Measurements from ENCODE around the gene ADCK2. TPM values are rescaled to one million over a fixed set of nuclear protein-coding genes. Genes with fewer than 3 reads are reported as not detected.
"Not testable (repeated sequence)": the region's sequence is repeated elsewhere in the genome, so short reads cannot be mapped to it uniquely, and the experiment has no call there.

The ADCK2 gene, protein sequence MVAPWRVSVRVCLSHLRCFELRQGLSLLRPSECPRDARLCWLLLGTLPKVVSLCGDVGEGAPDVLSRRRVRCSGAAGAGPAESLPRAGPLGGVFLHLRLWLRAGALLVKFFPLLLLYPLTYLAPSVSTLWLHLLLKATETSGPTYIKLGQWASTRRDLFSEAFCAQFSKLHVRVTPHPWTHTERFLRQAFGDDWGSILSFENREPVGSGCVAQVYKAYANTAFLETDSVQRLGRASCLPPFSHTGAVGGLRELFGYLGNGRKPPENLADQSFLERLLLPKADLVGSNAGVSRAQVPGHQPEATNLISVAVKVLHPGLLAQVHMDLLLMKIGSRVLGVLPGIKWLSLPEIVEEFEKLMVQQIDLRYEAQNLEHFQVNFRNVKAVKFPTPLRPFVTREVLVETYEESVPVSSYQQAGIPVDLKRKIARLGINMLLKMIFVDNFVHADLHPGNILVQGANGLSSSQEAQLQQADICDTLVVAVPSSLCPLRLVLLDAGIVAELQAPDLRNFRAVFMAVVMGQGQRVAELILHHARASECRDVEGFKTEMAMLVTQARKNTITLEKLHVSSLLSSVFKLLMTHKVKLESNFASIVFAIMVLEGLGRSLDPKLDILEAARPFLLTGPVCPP
- 9.3 TPM for total RNA-seq
- long read RNA-seq, transcript ADCK2-201 (8 exons, 2,377 nt) = major isoform, 31 of 36 reads
- long read RNA-seq, partial matches to known transcripts = 0 of 36 reads
- long read RNA-seq, other reads (novel, unspliced or antisense) = 5 of 36 reads

DNA sequence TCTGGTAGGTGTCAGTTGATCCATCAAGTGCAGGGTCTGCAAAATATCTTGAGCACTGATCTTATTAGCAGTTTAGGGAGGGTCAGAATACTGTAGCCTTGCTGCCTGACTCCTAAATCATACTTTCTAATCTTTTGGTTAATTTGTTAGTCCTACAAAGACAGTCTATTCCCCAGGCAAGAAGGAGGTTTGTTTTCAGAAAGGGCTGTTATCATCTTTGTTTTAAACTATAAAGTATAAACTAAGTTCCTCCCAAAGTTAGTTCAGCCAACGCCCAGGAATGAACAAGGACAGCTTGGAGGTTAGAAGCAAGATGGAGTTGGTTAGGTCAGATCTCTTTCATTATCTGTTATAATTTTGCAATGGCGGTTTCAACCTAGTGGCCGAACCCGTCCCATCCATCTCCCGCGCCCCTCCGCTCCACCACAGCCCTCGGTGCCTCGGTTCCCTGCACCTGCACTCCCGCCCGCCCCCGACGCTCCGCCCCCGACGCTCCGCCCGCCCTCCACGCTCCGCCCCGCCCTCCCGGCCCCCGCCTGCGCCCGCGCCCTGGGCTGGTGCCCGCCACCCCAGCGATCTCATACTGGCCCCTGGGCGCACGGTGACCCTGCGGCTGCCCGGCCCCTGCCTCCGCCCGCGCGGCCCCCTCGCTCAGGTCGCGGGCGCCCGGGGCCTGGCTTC is at the start of gene ADCK2:
Gene ADCK2, plus strand, starts transcription at position 564 of the 681 bp plus-strand sequence. CDS start 386 bp downstream, outside the sequence.
- intact Hi-C loops (cut with DNase I) = loop anchor here (10.0 kb wide), 1 partner anchor 102 kb away; no protein-coding TSS in a partner anchor
- peak; percentile 81 for DNase-seq (ENCODE audit: low spot score)

- DNase-seq (ENCODE audit: low spot score) = no peak
Observed at GRCh38 chr7:140623980-140624379, 48.8 kb upstream of the ADCK2 start.

GRCh38 chr7:140624392-140625191 is 48.2 kb upstream of the ADCK2 start:
- intact Hi-C loops (cut with DNase I) = no loop called here
- DNase-seq (ENCODE audit: low spot score) = no peak

More at GRCh38 chr7:140623980-140624379, 48.8 kb upstream of the ADCK2 start:
- intact Hi-C loops (cut with DNase I) = no loop called here

GRCh38 chr7:140625192-140625558 is 47.6 kb upstream of the ADCK2 start:
- DNase-seq (ENCODE audit: low spot score); intact Hi-C loops (cut with DNase I): not testable (repeated sequence)

DNA sequence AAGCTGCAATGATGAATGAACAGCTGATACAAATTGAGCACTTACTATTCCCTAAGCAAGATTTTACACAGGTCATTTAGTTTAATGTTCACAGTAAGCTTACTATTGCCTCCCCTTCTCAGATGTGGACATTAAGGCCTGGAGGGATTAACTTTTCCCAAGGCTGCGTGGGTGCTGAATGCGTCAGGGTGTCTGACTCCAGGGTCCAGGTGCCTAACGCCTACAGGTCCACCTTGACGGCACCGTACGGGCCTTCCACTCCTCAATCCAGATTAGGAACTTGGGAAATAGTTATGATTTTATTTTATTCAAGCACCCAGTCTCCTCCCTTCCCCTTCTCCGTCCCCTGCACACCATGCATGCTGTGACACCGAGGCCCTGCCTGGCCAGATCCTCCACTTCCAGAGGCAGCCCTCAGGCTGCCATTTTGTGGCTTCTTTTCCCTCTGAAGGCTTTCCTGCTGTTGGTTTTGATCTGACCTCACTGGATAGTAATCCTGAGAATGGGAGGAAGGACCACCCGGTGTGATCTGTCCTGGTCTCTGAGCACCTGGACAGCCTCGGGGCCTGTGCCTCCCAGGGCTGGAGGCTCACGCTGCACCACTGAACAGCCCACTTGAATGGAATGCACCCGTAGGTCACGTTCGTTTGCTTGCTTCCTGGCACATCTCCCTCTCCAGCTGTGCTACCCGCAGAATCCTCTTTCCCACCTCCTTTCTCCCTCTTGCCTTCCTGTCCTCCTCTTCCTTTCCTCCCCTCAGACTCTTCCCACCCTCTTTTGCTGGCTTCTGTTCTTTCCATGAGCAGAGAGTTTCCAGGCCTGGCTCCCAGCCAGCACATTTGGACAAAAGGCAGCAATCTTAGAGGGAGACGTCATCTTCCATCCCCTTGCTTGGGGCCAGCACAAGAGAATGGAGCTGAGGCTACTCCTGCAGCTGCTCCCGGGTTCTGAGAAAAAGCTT is 46.6 kb upstream of the ADCK2 start:
- DNase-seq (ENCODE audit: low spot score) = peak; percentile 92
- intact Hi-C loops (cut with DNase I) = no loop called here

DNA sequence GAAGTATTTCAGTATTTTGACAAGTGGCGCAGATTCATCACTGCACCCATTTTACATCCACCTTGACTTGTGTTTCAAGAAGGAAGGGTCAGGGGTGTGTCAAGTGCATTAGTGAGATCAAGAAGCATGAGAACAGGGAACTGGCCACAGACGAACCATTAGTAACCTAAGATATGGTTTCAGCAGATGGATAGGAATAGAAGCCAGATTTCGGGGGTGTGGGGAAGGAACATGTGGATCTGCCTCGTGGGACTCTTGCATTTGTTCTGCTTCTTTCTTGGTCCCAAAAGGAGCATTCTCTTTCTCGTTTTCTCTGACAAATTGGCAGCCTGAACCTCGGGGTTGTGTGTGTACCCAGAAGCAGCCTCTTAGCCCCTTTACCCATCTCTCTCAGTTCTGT is 41.7 kb upstream of the ADCK2 start:
- no peak for DNase-seq (ENCODE audit: low spot score)

DNA sequence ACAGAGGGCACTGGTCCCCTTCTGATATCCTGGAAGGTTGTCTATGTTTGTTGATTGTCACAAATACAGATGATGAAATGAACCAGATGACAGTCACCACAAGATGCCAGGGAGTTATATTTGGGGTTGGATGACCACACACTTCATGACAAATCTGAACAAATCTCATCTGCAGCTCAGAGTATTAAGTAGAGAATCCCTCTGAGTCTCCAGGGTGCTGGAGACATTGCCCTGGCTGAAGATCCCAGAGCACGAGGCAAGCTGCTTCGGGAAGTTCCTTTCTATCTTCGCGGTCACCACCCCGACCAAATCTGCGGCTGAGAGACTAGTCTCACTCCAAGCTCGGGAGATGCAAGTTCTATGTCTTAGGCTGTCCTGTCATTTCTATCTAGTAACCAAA is 41.1 kb upstream of the ADCK2 start:
- DNase-seq (ENCODE audit: low spot score) = no peak
- intact Hi-C loops (cut with DNase I) = no loop called here

More for the DNA sequence above, 41.7 kb upstream of the ADCK2 start:
- intact Hi-C loops (cut with DNase I) = no loop called here

DNA sequence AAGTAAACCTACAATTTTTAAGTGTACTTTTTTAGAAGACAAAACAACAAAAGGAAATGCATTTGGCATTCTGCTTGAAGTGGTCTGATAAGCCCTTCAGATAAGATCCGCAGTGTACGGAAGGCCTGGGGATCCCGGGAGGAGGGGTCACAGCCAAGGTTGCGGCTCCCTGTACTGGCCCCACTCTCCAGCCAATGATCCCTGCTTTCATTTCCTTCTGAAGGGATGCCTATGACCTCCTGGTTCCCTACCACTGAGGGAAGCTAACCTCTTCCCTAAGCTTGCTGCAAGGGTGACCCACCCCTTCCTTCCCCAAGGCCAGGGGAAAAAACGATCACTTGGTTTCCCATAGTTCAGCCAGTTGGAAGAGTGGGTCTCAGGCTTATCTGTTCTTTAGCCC is 37.4 kb upstream of the ADCK2 start:
- no peak for DNase-seq (ENCODE audit: low spot score)
- intact Hi-C loops (cut with DNase I) = loop anchor here (5.0 kb wide), 1 partner anchor 38 kb away; no protein-coding TSS in a partner anchor

GRCh38 chr7:140635816-140636215 is 36.9 kb upstream of the ADCK2 start:
- DNase-seq (ENCODE audit: low spot score) = no peak
- intact Hi-C loops (cut with DNase I) = loop anchor here (5.0 kb wide), 1 partner anchor 39 kb away; no protein-coding TSS in a partner anchor

- intact Hi-C loops (cut with DNase I) = loop anchor here (5.0 kb wide), 1 partner anchor 40 kb away; no protein-coding TSS in a partner anchor
- no peak for DNase-seq (ENCODE audit: low spot score)
Observed at GRCh38 chr7:140637400-140637799, 35.3 kb upstream of the ADCK2 start.

DNA sequence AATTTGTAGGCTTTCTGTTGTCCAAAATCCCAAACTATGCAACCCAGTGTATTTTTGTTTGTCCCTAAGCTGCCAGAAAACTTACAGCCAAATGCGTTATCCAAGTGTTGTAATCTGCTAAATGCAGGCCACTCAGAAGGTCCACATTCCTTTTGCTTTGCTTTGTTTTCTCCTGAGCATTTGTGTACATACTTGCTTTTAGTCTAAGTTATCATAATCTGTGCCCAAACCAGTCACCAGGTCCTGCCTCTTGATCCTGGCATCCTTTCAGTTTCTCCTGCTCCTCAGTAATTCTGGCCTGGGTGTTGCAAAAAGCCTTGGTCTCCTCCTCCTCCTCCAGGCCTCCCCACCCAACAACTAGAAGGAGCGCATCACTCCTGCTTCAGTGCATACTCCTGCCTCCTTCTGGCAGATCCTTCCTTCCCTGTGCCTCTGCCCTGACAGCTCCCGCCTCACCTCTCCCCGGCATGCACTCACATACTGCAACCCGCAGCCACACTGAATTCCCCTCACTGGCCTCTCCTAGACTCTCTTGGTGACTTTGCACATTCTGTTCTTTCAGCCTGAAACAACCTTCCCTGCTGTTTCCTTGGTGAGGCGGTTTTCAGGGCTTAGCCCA is 34.5 kb upstream of the ADCK2 start:
- intact Hi-C loops (cut with DNase I) = loop anchor here (5.0 kb wide), 1 partner anchor 41 kb away; no protein-coding TSS in a partner anchor
- DNase-seq (ENCODE audit: low spot score) = no peak

DNA sequence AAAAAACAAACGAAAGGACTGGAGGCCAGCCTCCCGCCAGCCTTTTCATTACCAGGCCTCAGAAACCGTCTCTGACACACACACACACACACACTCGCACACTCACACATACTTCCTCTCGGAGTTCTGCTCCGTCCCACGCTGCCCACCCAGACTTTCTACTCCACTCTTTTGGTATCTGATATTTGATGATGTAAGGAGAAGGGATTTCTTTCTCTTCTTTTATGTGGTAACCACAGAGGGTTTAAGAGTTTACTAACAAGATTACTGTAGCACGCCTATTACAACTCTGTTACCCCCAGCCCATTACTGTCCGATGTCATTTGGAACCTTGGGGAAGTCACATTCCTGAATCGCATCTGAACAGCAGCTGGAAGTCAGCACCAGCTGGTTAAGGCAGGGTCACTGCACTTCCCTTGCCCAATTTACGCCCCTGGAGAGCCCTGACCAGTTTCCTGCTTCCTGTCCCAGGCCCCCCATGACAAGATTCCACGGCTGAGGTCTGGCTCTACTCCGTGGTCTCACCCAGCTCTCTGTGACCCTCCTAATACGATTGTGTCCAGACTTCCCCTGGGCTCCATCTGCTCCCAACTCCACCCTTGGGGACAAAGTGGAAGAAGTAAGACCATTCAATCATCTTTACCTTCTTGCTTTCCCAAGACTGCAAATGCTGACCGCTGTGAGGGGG is 33.2 kb upstream of the ADCK2 start:
- intact Hi-C loops (cut with DNase I) = loop anchor here (5.0 kb wide), 2 partner anchors 42 to 97 kb away; no protein-coding TSS in a partner anchor
- DNase-seq (ENCODE audit: low spot score) = no peak

DNA sequence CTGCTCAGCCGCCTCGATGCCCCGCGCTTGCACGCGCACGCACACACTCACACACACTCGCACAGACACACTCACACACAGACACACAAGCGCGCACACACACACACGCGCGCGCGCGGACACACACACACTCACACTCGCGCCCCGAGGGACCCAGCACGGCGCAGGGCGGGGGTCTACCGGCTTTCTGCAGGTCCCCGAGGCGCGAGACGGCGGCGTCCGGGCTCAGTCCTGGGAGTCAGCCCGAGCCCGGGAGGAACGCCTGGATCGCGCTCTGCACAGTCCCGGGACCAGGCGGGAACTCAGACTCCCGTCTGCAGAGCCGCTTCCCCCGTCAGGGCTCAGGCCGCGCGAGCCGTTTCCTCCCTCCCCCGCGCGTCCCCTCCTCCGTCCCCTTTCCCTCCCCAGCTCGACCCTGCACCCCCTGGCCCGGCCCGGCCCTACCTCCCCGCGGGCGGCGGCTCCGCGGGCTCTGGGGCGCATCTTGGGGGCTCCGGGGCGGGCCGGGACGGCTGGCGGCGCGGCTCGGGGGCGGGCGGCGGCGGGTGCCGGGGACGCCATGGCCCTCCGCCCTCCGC is 32.6 kb upstream of the ADCK2 start:
- intact Hi-C loops (cut with DNase I) = loop anchor here (5.0 kb wide), 1 partner anchor 98 kb away; no protein-coding TSS in a partner anchor
- DNase-seq (ENCODE audit: low spot score) = no peak

GRCh38 chr7:140640727-140641523 is 31.8 kb upstream of the ADCK2 start, which contains the start of gene DENND2A:
Gene DENND2A (minus strand): TSS chr7:140640813. CDS start chr7:140602397, 38,416 bp downstream.
- intact Hi-C loops (cut with DNase I) = loop anchor here (5.0 kb wide), 1 partner anchor 99 kb away; no protein-coding TSS in a partner anchor

GRCh38 chr7:140641524-140642195 is 31.1 kb upstream of the ADCK2 start:
- intact Hi-C loops (cut with DNase I) = loop anchor here (5.0 kb wide), 1 partner anchor 99 kb away; no protein-coding TSS in a partner anchor
- no peak for DNase-seq (ENCODE audit: low spot score)

More at GRCh38 chr7:140640727-140641523, 31.8 kb upstream of the ADCK2 start, which contains the start of gene DENND2A:
- DNase-seq (ENCODE audit: low spot score) = peak; percentile 81

Measured in cardiac septum (tissue), 1 donor.